HepG2 (cell line): ENCODE data around the gene FSD1.
A peak's percentile ranks its signal among the peaks of the same experiment; 100 is the strongest.

Source experiments
- BCL6 ChIP-seq: IDR thresholded peaks from 2 replicates; pipeline ENCODE4 v1.6.1; 2016; ENCODE audit warnings: missing genetic modification reagents, missing compliant biosample characterization
- CHD2 ChIP-seq: IDR thresholded peaks from 2 replicates; pipeline ENCODE4 v1.6.1; 2011; ENCODE audit warnings: low read depth, low read length, improper control_type of control experiment
- EZH2 ChIP-seq: conservative IDR thresholded peaks from 2 replicates; pipeline ENCODE4 v1.6.1; 2012; ENCODE audit warnings: mild to moderate bottlenecking, low read depth, low read length, moderate library complexity
- NCOA1 ChIP-seq: sonication (generic); formaldehyde crosslinking; IDR thresholded peaks from 2 replicates; pipeline ENCODE4 v1.9.0; 2021; ENCODE audit warnings: missing genetic modification reagents
- POLR2A ChIP-seq, 2 experiments: IDR thresholded peaks; 2 replicates each; pipeline ENCODE4 v1.6.1; 2011; ENCODE audit warnings: low read depth in 2 of 2, low read length in 2 of 2, mild to moderate bottlenecking in 1 of 2, moderate library complexity in 1 of 2; ENCODE audit not compliant: insufficient read depth in 1 of 2
- PPARG ChIP-seq: conservative IDR thresholded peaks from 2 replicates; pipeline ENCODE4 v1.6.1; 2016; ENCODE audit warnings: missing biosample characterization, missing genetic modification reagents
- RAD21 ChIP-seq: fragments of 450-650 bp; formaldehyde crosslinking; IDR thresholded peaks from 2 replicates; pipeline ENCODE4 v1.5.0; 2020; ENCODE audit warnings: mild to moderate bottlenecking
- SMC3 ChIP-seq: IDR thresholded peaks from 2 replicates; pipeline ENCODE4 v1.6.1; 2011; ENCODE audit warnings: low read length, improper control_type of control experiment
- SP140L ChIP-seq: sonication (generic); formaldehyde crosslinking; IDR thresholded peaks from 2 replicates; pipeline ENCODE4 v1.4.0; 2020; ENCODE audit warnings: missing genetic modification reagents, borderline replicate concordance
- TCF7 ChIP-seq: sonication (generic); IDR thresholded peaks from 2 replicates; pipeline ENCODE4 v1.6.1; 2016; ENCODE audit warnings: antibody characterized with exemption, low read depth
- ZNF274 ChIP-seq: sonication (generic); formaldehyde crosslinking; IDR thresholded peaks from 2 replicates; pipeline ENCODE4 v1.5.1; 2020; ENCODE audit warnings: mild to moderate bottlenecking, missing genetic modification reagents
- TF ChIP-seq, protein P1 (sequence below): sonication (generic); formaldehyde crosslinking; IDR thresholded peaks from 2 replicates; pipeline ENCODE4 v1.4.0; 2020; ENCODE audit warnings: missing genetic modification reagents
- TF ChIP-seq, protein P2 (sequence below): sonication (generic); formaldehyde crosslinking; IDR thresholded peaks from 2 replicates; pipeline ENCODE4 v1.4.0; 2020; ENCODE audit warnings: mild to moderate bottlenecking, missing genetic modification reagents

DNA sequence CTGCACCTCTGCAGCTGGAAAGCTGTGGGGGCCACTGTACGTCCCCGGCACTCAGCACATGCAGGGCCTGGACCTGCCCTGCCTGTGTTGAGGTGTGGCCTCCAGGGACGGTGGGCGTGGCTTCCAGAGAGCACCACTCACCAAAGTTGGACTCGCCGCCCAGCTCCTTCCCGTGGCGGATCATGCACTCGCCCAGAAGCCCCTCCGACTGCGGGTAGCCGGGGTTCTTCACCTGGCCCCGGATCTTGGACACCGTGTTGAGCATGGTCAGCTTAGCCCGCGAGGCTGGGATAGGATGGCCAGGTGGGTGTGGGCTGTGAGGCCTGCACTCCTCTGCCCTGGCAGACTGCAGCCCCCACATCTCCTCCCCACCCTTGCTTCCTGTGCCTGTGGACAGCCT lies 60.9 kb downstream of the FSD1 start:
- no peak for TF ChIP-seq SP140L (CRISPR knock-in tag)
- TF ChIP-seq RAD21 (CRISPR knock-in tag), result no peak
- TF ChIP-seq PPARG (CRISPR knock-in tag), result no peak
- TF ChIP-seq NCOA1, result no peak
- TF ChIP-seq BCL6 (CRISPR knock-in tag), result no peak
- TF ChIP-seq, protein P1, sequence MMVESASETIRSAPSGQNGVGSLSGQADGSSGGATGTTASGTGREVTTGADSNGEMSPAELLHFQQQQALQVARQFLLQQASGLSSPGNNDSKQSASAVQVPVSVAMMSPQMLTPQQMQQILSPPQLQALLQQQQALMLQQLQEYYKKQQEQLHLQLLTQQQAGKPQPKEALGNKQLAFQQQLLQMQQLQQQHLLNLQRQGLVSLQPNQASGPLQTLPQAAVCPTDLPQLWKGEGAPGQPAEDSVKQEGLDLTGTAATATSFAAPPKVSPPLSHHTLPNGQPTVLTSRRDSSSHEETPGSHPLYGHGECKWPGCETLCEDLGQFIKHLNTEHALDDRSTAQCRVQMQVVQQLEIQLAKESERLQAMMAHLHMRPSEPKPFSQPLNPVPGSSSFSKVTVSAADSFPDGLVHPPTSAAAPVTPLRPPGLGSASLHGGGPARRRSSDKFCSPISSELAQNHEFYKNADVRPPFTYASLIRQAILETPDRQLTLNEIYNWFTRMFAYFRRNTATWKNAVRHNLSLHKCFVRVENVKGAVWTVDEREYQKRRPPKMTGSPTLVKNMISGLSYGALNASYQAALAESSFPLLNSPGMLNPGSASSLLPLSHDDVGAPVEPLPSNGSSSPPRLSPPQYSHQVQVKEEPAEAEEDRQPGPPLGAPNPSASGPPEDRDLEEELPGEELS (CRISPR knock-in tag), result no peak
- TF ChIP-seq EZH2, result no peak
- 0 out of 4 replicates have a peak, but pooled peaks of 1 of the 2 experiments have one; percentile 33 for TF ChIP-seq POLR2A (IDR thresholded peaks at IDR 0.05; ENCODE audit: insufficient read depth in 1 of 2, low read depth in 2 of 2, low read length in 2 of 2)
- TF ChIP-seq, protein P2, sequence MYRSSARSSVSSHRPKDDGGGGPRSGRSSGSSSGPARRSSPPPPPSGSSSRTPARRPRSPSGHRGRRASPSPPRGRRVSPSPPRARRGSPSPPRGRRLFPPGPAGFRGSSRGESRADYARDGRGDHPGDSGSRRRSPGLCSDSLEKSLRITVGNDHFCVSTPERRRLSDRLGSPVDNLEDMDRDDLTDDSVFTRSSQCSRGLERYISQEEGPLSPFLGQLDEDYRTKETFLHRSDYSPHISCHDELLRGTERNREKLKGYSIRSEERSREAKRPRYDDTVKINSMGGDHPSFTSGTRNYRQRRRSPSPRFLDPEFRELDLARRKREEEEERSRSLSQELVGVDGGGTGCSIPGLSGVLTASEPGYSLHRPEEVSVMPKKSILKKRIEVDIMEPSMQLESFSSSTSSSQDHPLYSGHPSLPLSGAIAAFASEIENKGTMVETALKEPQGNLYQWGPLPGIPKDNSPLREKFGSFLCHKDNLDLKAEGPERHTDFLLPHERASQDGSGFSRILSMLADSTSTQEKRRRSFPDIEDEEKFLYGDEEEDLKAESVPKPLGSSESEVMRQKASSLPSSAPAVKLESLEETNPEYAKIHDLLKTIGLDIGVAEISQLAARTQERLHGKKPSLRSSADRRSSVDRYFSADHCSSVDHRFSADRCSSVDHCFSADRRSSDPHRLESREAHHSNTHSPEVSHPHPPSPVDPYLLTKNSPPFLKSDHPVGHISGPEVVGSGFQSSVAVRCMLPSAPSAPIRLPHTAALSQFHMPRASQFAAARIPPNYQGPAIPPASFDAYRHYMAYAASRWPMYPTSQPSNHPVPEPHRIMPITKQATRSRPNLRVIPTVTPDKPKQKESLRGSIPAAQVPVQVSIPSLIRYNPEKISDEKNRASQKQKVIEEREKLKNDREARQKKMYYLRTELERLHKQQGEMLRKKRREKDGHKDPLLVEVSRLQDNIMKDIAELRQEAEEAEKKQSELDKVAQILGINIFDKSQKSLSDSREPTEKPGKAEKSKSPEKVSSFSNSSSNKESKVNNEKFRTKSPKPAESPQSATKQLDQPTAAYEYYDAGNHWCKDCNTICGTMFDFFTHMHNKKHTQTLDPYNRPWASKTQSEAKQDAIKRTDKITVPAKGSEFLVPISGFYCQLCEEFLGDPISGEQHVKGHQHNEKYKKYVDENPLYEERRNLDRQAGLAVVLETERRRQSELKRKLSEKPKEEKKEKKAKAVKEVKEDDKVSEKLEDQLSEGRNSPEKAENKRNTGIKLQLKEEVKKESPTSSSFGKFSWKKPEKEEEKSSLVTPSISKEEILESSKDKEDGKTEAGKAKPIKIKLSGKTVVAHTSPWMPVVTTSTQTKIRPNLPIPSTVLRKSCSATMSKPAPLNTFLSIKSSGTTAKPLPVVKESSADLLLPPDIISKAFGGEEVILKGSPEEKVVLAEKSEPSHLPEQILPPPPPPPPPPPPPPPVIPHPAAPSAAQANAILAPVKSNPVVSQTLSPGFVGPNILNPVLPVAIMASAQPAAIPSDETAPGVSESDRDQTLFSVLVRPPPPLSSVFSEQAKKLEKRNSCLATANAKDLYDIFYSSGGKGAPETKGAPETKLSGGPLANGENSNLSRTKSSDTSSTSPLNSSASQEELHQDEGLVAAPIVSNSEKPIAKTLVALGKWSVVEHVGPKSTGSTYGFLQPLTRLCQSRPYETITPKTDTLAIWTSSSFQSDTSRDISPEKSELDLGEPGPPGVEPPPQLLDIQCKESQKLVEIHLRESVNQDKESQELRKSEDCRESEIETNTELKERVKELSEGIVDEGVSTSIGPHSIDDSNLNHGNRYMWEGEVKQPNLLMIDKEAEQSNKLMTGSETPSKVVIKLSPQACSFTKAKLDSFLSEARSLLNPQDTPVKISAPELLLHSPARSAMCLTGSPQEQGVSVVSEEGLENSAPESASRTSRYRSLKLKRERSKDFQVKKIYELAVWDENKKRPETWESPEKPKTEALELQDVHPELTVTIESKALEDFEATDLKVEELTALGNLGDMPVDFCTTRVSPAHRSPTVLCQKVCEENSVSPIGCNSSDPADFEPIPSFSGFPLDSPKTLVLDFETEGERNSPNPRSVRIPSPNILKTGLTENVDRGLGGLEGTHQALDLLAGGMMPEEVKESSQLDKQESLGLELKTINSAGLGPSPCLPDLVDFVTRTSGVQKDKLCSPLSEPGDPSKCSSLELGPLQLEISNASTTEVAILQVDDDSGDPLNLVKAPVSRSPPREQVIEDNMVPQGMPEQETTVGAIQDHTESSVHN (CRISPR knock-in tag), result no peak
- no peak for TF ChIP-seq SMC3
- TF ChIP-seq ZNF274 (CRISPR knock-in tag), result no peak
- TF ChIP-seq CHD2, result no peak
- TF ChIP-seq TCF7, result no peak
